ENCODE measurements around the gene OR1K1. TPM values are rescaled to one million over a fixed set of nuclear protein-coding genes. Genes with fewer than 3 reads are reported as not detected.

The OR1K1 gene
- polyA plus RNA-seq, 3 donors = not detected

DNA sequence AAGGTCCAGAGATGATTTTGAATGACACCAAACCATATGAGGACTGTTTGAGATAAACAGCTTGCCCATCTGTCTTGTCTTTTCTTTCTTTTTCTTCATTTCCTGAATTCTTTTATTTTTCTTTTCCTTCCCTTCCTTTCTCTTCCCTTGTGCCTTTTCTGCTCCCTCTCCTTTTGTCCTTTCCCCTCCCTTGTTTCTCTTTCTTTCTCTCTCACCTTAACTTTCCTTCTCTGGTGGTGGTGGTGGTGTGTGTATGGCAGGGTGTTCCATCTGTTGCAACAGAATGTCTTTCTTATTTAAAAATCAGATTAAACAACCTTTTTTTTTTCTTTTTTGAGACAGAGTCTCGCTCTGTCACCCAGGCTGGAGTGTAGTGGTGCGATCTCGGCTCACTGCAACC lies 32.3 kb downstream of the OR1K1 start:
- Mint-ChIP-seq H3K4me3 (no peak overlapping the region), H3K36me3 (no peaks in the 10 kb centered on the region), H3K9me3 (peaks cover 0 to 2% (median 0%) of the 10 kb centered on the region in 7 donors), H3K27me3 (ENCODE audit: low read depth in 3 of 3) (peaks cover 0 to 4% (median 4%) of the 10 kb centered on the region in 3 donors), H3K4me1 (peaks cover 14% of the 10 kb centered on the region), H3K27ac (peak overlapping the region in 2 of 7 donors; percentile 8 to 74)
- no peak overlapping the region for H3K9ac ChIP-seq (ENCODE audit: insufficient read depth, low read length, poor library complexity, severe bottlenecking)
- no peak overlapping the region for H3K27ac ChIP-seq (ENCODE audit: low read depth in 1 of 2, low read length in 2 of 2)
- TF ChIP-seq, protein P1, sequence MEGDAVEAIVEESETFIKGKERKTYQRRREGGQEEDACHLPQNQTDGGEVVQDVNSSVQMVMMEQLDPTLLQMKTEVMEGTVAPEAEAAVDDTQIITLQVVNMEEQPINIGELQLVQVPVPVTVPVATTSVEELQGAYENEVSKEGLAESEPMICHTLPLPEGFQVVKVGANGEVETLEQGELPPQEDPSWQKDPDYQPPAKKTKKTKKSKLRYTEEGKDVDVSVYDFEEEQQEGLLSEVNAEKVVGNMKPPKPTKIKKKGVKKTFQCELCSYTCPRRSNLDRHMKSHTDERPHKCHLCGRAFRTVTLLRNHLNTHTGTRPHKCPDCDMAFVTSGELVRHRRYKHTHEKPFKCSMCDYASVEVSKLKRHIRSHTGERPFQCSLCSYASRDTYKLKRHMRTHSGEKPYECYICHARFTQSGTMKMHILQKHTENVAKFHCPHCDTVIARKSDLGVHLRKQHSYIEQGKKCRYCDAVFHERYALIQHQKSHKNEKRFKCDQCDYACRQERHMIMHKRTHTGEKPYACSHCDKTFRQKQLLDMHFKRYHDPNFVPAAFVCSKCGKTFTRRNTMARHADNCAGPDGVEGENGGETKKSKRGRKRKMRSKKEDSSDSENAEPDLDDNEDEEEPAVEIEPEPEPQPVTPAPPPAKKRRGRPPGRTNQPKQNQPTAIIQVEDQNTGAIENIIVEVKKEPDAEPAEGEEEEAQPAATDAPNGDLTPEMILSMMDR (IDR thresholded peaks at IDR 0.05) = no peak
- peaks cover 9 to 10% of the 10 kb centered on the region in 2 donors for H3K4me1 ChIP-seq (ENCODE audit: control insufficient read depth in 1 of 2, insufficient read depth in 2 of 2, low read length in 2 of 2)
- peaks cover 12% of the 10 kb centered on the region for H3K79me2 ChIP-seq (ENCODE audit: insufficient read depth, low read length)
- no peaks in the 10 kb centered on the region for H3K9me3 ChIP-seq (replicated peaks in 1 of 2; ENCODE audit: control insufficient read depth in 1 of 2, insufficient read depth in 1 of 2, low read length in 2 of 2)
- no peak overlapping the region for H2AFZ ChIP-seq (ENCODE audit: insufficient read depth, low read depth, low read length, poor library complexity, severe bottlenecking)
- WGBS (ENCODE audit: insufficient coverage) = no CpG with 5 or more reads among the region's 3 CpGs
- no peaks in the 10 kb centered on the region for H4K20me1 ChIP-seq (ENCODE audit: insufficient read depth, low read length)
- H3K4me3 ChIP-seq (replicated peaks in 1 of 3; ENCODE audit: low read depth in 2 of 3, low read length in 3 of 3) = no peak overlapping the region
- DNase-seq = no peak
- H3K27me3 ChIP-seq (ENCODE audit: control insufficient read depth in 2 of 2, insufficient read depth in 2 of 2, low read length in 2 of 2) = no peaks in the 10 kb centered on the region
- H3K36me3 ChIP-seq (replicated peaks in 1 of 2; ENCODE audit: control insufficient read depth in 1 of 2, insufficient read depth in 2 of 2, low read length in 2 of 2) = no peaks in the 10 kb centered on the region
- intact Hi-C loops (cut with micrococcal nuclease) = no loop called here
- no peak overlapping the region for H3K4me2 ChIP-seq (replicated peaks; ENCODE audit: extremely low read depth, low read length, poor library complexity, severe bottlenecking)

DNA sequence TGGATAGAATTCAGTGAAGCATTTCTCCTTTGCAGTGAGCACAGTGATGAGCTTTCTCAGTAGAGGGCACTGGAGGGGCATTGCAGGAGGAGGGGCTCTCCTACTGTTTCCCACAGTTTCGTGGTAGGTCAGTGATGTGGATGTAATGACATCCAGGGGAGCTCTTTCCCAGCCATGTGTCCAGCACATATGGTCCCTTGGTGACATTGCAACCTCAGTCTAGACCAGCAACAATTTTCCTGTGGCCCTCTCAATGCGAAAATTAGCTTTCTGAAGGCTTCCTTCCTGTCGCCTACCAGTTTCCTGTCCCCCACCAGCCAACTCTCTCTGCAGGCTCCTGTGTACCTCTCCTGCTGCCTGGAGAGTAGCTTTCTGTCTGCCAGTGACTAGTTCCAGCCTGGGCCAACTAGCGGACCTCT lies 35.4 kb downstream of the OR1K1 start:
- Histone ChIP-seq H3K4me2 (replicated peaks; ENCODE audit: extremely low read depth, low read length, poor library complexity, severe bottlenecking) (no peak overlapping the region), H2AFZ (ENCODE audit: insufficient read depth, low read depth, low read length, poor library complexity, severe bottlenecking) (peak overlapping the region; percentile 67), H3K79me2 (ENCODE audit: insufficient read depth, low read length) (no peaks in the 10 kb centered on the region), H4K20me1 (ENCODE audit: insufficient read depth, low read length) (no peaks in the 10 kb centered on the region), H3K27ac (ENCODE audit: low read depth in 1 of 2, low read length in 2 of 2) (no peak overlapping the region), H3K9ac (ENCODE audit: insufficient read depth, low read length, poor library complexity, severe bottlenecking) (no peak overlapping the region), H3K4me3 (replicated peaks in 1 of 3; ENCODE audit: low read depth in 2 of 3, low read length in 3 of 3) (no peak overlapping the region), H3K9me3 (replicated peaks in 1 of 2; ENCODE audit: control insufficient read depth in 1 of 2, insufficient read depth in 1 of 2, low read length in 2 of 2) (no peaks in the 10 kb centered on the region), H3K36me3 (replicated peaks in 1 of 2; ENCODE audit: control insufficient read depth in 1 of 2, insufficient read depth in 2 of 2, low read length in 2 of 2) (no peaks in the 10 kb centered on the region), H3K4me1 (ENCODE audit: control insufficient read depth in 1 of 2, insufficient read depth in 2 of 2, low read length in 2 of 2) (no peaks in the 10 kb centered on the region), H3K27me3 (ENCODE audit: control insufficient read depth in 2 of 2, insufficient read depth in 2 of 2, low read length in 2 of 2) (no peaks in the 10 kb centered on the region)
- 0% methylated on average over 2 of the region's 4 CpGs for WGBS (ENCODE audit: insufficient coverage)
- Mint-ChIP-seq H3K4me3 (no peak overlapping the region), H3K27me3 (ENCODE audit: low read depth in 3 of 3) (peaks cover 0 to 4% (median 2%) of the 10 kb centered on the region in 3 donors), H3K36me3 (no peaks in the 10 kb centered on the region), H3K27ac (peak overlapping the region in 3 of 7 donors; percentile 33 to 64 (median 41)), H3K9me3 (peaks cover 0 to 2% (median 0%) of the 10 kb centered on the region in 7 donors), H3K4me1 (peaks cover 6% of the 10 kb centered on the region)
- no peak for DNase-seq
- intact Hi-C loops (cut with micrococcal nuclease) = no loop called here
- TF ChIP-seq, protein P1 (IDR thresholded peaks at IDR 0.05) = no peak

Data from CD14-positive monocyte (primary cell).